ENCODE data around the gene AFDN. TPM values are rescaled to one million over a fixed set of nuclear protein-coding genes. Genes with fewer than 3 reads are reported as not detected.

Gene AFDN
- total RNA-seq, 1 experiment from 2014 or later, result 182 TPM

- Mint-ChIP-seq H3K36me3 (no peaks in the 10 kb centered on the region), H3K4me3 (no peak overlapping the region), H3K4me1 (0 out of 2 replicates have a peak, but pooled peaks cover 2% of the 10 kb centered on the region), H3K9me3 (no peaks in the 10 kb centered on the region), H3K27ac (no peak overlapping the region), H3K27me3 (ENCODE audit: low read depth) (no peaks in the 10 kb centered on the region)
- ChIA-PET POLR2A (no interaction called here), CTCF (no interaction called here)
- TF ChIP-seq CTCF (IDR thresholded peaks at IDR 0.05) (no peak), PRDM15 (CRISPR knock-in tag; IDR thresholded peaks at IDR 0.05) (no peak), ZNF232 (CRISPR knock-in tag; IDR thresholded peaks at IDR 0.05) (no peak), ZNF121 (CRISPR knock-in tag; IDR thresholded peaks at IDR 0.05) (no peak), CREM (CRISPR knock-in tag; IDR thresholded peaks at IDR 0.05) (no peak), PREB (CRISPR knock-in tag; IDR thresholded peaks at IDR 0.05; ENCODE audit: borderline replicate concordance) (no peak), ZNF396 (CRISPR knock-in tag; IDR thresholded peaks at IDR 0.05; ENCODE audit: borderline replicate concordance) (no peak), ATF2 (CRISPR knock-in tag; IDR thresholded peaks at IDR 0.05; ENCODE audit: borderline replicate concordance, low read depth) (no peak), ZNF425 (CRISPR knock-in tag; conservative IDR thresholded peaks at IDR 0.05) (no peak), TEAD4 (CRISPR knock-in tag; IDR thresholded peaks at IDR 0.05) (no peak), ZNF219 (CRISPR knock-in tag; IDR thresholded peaks at IDR 0.05; ENCODE audit: borderline replicate concordance) (no peak)
- ATAC-seq (no peak), DNase-seq (ENCODE audit: low spot score) (no peak)
Measured at GRCh38 chr6:167781066-167781767, 45.5 kb upstream of the AFDN start.

- ChIA-PET CTCF (no interaction called here), POLR2A (no interaction called here)
- DNase-seq (ENCODE audit: low spot score) (no peak), ATAC-seq (no peak)
- 0 out of 2 replicates have a peak, but pooled peaks cover 2% of the 10 kb centered on the region for H3K4me1 Mint-ChIP-seq
- H3K27me3 Mint-ChIP-seq (ENCODE audit: low read depth), result no peaks in the 10 kb centered on the region
- no peak overlapping the region for H3K27ac Mint-ChIP-seq
- H3K36me3 Mint-ChIP-seq, result no peaks in the 10 kb centered on the region
- no peaks in the 10 kb centered on the region for H3K9me3 Mint-ChIP-seq
- no peak overlapping the region for H3K4me3 Mint-ChIP-seq
- TF ChIP-seq CBFB (CRISPR knock-in tag; IDR thresholded peaks at IDR 0.05; ENCODE audit: low read depth) (no peak), ZNF423 (CRISPR knock-in tag; IDR thresholded peaks at IDR 0.05) (no peak), MXD4 (CRISPR knock-in tag; IDR thresholded peaks at IDR 0.05; ENCODE audit: borderline replicate concordance) (no peak), ATF1 (CRISPR knock-in tag; IDR thresholded peaks at IDR 0.05) (no peak), ZBTB21 (CRISPR knock-in tag; IDR thresholded peaks at IDR 0.05; ENCODE audit: borderline replicate concordance) (no peak), ETV6 (CRISPR knock-in tag; IDR thresholded peaks at IDR 0.05) (no peak), TCF7 (CRISPR knock-in tag; IDR thresholded peaks at IDR 0.05; ENCODE audit: low read depth) (no peak), SOX15 (CRISPR knock-in tag; IDR thresholded peaks at IDR 0.05) (no peak), ATF2 (CRISPR knock-in tag; IDR thresholded peaks at IDR 0.05; ENCODE audit: borderline replicate concordance, low read depth) (no peak), ZNF416 (CRISPR knock-in tag; IDR thresholded peaks at IDR 0.05) (no peak)
Measured at GRCh38 chr6:167781868-167782267, 44.8 kb upstream of the AFDN start.
